GM19328 (cell line): ENCODE data around the gene ANKRD31.

Experiments
- ATAC-seq: cut with Tn5 transposase; IDR thresholded peaks from one replicate; pipeline ENCODE4 v1.9.1; 2021; ENCODE audit warnings: mild to moderate bottlenecking, moderate library complexity; ENCODE audit not compliant: unreplicated experiment

ANKRD31 gene

DNA sequence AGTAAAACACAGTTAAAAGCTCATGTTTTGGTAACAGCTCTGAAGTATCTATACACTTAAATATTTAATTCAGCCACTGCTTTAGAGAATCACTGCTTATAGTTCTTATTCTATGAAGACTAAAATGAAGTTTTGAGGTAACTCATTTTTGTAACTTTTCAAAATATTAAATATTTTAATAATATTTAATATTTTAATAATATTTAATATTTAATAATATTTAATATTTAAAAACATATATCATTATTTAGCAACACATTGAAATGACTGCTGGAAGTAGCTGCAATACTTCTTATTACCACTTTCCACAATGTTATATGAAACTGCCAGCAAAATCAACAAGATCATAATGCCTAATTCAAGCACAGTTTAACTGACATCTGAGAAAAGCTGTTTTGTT, 165.6 kb downstream of the ANKRD31 start:
- ATAC-seq = no peak

DNA sequence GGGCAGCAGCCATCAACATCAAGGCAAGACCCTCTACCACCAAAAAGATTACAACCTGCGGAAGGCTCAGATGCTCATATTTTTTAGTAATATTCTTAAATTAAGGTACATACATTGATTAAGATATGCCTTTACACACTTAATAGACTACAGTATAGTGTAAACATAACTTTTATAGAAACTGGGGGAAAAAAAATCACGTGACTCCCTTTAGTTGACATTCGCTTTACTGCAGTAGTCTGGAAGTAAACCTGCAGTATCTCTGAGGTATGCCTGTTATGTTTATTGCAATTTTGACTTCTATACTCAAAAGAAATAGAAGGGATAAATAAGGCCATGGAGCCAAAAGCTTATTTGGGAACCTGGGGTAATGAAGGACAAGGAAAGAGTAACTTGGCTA, 169.2 kb downstream of the ANKRD31 start:
- ATAC-seq = no peak

DNA sequence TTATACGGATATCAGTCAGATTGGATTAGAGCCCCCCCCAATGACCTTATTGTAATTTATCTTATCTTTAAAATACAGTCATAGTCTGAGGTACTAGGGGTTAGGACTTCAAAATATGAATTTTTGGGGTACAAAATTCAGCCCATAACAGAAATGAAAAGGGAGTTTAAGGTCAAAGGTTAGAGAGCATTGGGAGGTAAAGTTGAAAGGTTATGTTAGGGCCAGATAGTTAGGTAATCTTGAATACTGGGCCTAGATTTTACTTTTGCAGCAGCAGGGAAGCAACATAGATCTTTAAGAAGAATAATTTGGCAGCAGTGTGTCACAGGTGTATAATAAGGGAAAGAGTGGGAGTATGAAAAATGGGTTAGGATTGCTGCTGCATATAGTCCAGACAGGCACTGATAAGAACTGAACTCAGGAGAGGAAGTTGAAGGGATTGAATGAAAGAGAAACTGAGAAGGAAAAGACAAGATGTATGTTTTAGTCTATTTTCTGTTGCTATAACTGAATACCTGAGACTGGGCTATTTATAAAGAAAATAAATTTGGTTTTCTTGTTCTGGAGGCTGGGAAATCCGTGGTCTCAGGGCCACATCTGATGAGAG, 173.7 kb downstream of the ANKRD31 start:
- ATAC-seq = no peak

DNA sequence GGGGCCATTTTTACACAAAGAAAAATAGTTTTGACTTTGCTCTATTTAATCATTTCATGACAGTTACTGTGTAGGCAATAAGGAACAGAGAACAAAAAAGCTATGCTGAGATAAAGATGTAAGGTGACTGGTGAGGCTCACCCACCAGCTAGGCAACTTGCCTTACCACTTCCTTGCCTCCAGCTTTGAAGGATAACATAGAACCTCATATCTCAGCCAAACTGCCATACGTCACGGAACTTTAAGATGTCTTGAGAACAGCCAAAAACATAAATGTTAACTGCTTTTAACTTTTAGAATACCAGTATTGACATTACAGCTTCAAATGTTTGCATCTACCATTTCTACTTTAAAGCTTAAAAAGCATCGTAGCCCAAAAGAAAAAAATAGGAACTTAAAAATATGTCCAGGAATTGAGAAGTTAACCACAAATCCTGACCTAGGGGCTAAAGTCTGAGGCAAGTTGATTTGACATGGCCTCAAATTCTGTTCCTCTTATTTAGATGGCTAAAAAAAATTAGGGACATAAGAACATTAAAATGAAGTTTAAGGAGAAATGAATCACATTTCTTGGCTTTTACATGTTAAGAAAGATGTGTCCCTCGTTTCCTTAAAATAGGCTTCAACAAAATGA, 176.6 kb downstream of the ANKRD31 start:
- no peak for ATAC-seq

GRCh38 chr5:75058986-75059535, 177.6 kb downstream of the ANKRD31 start:
- no peak for ATAC-seq

DNA sequence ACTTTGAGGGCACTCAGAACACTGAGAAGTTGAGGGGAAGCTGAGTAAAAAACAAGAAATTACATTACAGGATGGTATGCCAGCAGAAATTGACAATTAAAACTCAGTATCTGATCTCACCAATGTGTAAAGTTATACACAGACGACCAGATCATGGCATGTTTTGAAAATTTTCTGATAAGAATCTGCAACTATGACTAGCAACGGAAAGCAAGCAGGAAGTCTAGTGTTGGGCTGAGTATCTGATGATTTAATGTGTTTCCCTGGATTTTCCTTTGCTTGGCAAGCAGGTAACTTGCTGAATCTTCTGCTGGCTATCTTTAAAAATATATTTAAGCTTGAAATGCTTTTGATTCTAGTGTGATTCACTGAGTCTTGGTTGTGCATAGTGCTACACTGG, 179.1 kb downstream of the ANKRD31 start:
- ATAC-seq = no peak

- ATAC-seq = no peak
These were observed 180.9 kb downstream of the ANKRD31 start for GRCh38 chr5:75055727-75056144.

DNA sequence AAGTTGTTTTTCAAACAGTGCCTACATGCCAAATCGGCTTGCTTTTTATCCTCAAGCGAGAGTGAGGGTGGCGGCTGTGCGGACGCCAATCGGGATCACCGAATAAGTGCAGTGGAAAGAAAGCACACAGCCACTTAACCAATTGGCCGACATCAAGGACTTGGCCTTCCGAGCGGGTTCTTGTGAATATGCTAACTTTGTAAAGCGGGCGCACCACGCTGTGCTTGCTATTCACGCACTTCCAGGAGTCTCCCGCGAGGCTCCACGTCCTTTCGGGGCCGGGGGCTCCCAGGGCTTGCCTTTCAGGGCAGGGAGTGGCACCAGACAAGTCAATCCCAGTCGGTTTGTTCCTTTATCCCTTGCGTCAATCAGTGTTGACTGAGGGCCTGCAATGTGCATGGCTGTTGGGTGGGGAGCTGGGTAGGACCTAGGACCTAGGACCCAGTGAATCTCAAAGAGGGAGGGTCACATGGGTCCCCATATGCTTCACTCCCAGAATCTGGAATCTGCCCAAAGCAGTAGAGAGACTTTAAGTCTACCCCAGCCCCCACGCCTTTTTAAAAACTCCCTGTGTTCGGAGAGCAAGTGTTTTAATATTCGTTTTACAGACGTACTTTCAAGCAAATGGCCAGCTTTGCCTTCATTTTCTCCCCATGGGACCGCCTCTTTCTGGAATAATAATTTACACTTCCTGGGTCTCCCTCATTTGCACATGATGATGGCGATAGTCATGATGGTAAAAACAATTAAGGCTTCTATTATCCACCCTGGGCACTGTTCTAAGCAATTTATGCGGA, 182.3 kb downstream of the ANKRD31 start:
- no peak for ATAC-seq

GRCh38 chr5:75053304-75054133, 183.2 kb downstream of the ANKRD31 start:
- ATAC-seq = no peak

DNA sequence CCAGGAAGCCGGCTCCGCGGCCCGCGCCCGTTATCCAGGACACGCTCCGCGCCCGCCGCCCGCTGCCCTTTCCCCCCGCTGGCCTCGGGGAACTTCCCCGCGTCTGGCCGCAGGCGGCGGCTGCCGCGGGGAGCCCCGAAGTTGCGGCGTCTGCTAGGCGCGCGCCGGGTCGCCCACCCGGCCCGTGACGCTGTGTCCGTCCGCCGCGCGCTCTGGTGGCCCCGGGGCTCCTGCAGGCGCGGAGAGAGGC, 183.7 kb downstream of the ANKRD31 start:
- ATAC-seq = no peak

GRCh38 chr5:75052192-75053053, 184.3 kb downstream of the ANKRD31 start, which contains the start of gene GCNT4:
TSS of gene GCNT4 (minus strand) at chr5:75052558. CDS start at chr5:75030037, 22,521 bp downstream.
- no peak for ATAC-seq

DNA sequence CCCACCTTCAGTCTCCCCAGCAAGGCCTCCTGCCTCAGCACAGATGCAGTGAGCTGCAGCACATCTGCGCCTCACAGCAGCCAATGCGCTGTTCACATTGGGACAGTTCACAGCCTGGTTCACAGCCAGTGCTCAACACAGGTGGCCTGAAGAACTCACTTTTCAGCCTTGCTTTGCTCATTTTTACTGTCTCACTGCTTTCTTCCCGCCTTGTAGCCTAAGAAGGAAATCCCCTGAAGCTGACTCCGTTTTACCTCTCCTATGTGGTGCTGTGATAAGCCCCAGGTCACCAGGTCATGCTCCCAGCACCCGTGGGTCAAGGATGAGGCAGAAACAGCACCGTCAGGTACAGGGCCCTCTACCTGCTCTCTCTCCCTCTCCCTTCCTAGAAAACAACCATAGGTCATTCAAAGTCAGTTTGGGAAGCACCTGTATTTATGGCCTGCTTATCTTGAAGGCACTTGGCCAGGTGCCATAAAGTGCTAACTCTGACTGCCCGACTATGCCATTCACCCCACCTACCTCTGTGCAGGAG, 185.4 kb downstream of the ANKRD31 start:
- ATAC-seq = no peak

GRCh38 chr5:75050415-75050814, 186.3 kb downstream of the ANKRD31 start:
- no peak for ATAC-seq

DNA sequence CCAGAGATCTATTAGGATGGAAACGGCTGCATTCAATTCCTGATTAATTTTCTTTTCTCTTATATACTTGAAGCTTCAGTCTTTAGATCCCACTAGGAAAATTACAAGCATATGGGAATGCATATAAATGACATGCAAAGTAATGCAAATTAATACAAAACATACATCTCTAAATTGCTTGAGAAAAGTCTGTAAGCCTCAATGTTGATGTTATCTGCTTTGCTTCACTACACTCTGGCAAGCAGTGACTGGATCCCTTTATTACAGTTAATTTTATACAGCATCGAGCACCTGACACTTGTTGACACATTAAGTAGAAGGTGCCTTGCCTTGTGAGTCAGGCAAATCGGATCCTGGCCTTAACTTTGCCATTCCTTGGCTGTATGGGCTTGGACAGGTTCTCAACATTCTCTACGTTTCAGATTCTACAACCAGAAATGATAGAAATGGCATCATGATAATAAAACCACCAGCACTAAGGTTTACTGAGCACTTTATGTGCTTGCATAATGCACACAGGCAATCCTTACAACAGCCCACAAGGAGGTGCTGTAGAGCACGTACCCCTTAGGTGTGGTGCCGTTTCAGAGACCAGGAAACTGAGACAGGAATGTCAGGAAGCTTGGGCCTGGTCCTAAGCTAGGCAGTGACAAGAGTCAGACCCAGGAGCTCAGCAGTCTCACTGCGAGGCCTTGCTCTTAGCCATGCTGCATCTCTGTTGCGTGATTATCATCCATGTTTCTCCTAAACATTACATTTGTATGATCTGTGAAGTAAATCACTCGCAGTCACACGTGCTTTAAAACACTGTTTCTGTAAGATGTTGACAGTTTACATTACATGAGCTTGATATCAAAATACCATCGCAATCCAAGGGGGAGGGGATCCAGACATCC, 187.0 kb downstream of the ANKRD31 start:
- ATAC-seq = no peak

- ATAC-seq = no peak
These were observed 188.2 kb downstream of the ANKRD31 start for GRCh38 chr5:75048457-75048953.

- ATAC-seq = no peak
These were observed 189.3 kb downstream of the ANKRD31 start for GRCh38 chr5:75047356-75047755.

GRCh38 chr5:75046366-75047142, 190.1 kb downstream of the ANKRD31 start:
- no peak for ATAC-seq

- no peak for ATAC-seq
These were observed 191.6 kb downstream of the ANKRD31 start for GRCh38 chr5:75045071-75045470.
